ENCODE data around the gene URGCP. TPM values are rescaled to one million over a fixed set of nuclear protein-coding genes. Genes with fewer than 3 reads are reported as not detected.

The URGCP gene, protein sequence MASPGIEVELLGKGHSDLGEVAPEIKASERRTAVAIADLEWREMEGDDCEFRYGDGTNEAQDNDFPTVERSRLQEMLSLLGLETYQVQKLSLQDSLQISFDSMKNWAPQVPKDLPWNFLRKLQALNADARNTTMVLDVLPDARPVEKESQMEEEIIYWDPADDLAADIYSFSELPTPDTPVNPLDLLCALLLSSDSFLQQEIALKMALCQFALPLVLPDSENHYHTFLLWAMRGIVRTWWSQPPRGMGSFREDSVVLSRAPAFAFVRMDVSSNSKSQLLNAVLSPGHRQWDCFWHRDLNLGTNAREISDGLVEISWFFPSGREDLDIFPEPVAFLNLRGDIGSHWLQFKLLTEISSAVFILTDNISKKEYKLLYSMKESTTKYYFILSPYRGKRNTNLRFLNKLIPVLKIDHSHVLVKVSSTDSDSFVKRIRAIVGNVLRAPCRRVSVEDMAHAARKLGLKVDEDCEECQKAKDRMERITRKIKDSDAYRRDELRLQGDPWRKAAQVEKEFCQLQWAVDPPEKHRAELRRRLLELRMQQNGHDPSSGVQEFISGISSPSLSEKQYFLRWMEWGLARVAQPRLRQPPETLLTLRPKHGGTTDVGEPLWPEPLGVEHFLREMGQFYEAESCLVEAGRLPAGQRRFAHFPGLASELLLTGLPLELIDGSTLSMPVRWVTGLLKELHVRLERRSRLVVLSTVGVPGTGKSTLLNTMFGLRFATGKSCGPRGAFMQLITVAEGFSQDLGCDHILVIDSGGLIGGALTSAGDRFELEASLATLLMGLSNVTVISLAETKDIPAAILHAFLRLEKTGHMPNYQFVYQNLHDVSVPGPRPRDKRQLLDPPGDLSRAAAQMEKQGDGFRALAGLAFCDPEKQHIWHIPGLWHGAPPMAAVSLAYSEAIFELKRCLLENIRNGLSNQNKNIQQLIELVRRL
- 15.8 and 22.5 TPM in 2 replicates for polyA plus RNA-seq (2014; cell fraction: cytosol; rRNA removed)
- 14.4 and 14.8 TPM in 2 replicates for polyA plus RNA-seq (2014; cell fraction: nucleus; rRNA removed)

DNA sequence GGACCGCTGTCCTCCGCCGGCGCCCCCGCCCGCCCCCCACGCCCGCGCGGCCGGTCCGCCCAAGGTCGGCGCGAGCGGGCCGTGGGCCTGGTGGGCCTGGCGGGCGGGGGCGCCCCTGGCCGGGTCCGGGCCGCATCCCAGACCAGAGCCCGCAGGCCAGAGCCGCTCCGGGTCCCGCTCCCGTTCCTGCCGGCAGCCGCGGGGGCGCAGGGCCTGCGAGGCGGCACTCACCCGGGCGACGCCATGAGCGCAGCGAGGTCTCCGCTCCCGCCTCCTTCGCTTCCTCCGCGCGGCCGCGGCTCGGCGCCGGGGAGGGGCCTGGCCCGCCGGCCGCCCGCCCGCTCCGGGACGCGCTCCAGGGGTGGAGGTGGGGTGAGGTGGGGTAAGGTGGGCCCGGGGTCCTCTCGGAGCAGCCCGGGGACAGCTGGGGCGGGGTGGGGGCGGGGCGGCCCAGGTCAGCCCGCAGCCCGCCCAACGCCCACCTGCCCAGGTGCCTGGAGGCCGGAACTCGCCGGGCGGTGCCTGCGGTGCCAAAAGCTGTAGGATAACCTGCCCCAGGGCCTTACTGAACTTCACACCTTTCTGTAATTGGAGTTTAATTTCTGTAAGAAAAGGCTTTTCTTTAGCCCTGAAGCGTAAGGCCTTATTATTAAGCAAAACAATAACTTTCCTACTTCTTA is at the start of gene URGCP:
Gene URGCP (minus strand): TSS at position 266 of the 680 bp plus-strand sequence. CDS start 21 bp downstream, at position 245.
- peak; percentile 17 for DNase-seq (ENCODE audit: low spot score)

DNA sequence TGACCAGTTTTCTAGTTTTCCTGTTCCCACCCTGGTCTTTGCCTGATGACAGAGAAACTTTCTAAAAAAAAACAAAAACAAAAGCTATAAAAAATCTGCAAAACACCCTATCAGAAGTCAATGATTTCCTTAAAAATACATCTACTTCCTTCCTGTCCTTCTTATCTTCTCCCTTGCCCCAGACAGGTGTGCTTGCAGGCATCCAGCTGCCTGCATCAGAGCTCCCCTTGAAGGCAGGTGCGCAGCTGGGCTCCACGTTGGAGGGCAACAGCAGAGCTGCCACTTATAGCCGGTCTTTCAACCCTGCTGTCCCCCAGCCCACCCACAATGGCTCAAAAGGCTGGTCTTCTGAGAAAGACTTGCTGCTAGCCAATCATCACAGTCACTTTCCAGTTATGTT is 49.6 kb upstream of the URGCP start:
- no peak for DNase-seq (ENCODE audit: low spot score)

DNA sequence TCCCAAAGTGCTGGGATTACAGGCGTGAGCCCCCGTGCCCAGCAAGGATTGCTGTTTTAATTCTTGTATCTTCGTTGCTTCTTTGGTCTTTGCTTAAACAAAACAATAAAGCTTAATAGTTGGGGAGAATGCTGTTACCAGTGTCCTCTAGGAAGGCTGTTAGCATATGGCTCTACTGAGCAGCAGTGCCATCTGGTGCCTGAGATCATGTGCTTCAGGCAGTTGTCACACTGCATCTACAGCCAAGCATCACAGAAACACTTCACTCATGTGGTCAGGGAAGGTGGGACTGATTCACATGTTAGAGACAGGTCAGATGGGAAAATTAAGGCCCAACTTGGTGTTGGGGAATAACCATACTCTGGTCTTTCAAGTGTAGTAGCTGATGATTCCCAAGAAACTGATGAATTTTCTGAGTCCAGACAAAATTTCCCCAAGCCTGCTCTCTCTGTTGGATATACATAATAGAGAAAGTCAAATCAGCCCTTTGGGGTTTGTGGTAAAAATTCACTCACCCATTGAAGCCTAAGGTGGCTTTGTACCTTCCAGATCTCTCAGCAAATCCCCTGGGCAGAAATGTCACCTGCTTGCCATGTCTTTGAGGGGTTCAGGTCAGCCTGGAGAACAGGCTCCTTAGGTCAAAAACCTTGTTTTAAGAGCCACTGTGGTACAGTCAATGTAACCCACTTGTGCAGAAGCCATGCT is 48.3 kb upstream of the URGCP start:
- DNase-seq (ENCODE audit: low spot score): peak; percentile 51

DNA sequence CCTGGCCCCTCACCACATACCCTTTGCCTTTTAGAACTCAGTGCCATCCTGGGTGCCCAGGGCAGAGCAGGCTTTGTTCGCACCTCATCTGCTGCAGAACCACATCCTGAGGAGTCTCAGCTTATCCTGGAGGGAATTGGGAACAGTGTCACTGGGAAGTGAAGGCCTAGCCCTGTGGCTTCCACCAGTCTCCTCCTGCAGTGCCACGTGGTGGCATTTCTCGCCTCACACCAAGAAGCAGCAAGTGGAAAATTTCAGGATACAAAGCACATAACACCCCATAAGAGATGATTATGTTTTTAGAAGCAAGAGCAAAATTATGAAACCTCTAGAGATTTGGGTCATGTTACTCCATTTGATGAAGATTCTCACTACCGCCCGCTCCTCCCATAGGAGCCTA is 46.7 kb upstream of the URGCP start:
- DNase-seq (ENCODE audit: low spot score): no peak

DNA sequence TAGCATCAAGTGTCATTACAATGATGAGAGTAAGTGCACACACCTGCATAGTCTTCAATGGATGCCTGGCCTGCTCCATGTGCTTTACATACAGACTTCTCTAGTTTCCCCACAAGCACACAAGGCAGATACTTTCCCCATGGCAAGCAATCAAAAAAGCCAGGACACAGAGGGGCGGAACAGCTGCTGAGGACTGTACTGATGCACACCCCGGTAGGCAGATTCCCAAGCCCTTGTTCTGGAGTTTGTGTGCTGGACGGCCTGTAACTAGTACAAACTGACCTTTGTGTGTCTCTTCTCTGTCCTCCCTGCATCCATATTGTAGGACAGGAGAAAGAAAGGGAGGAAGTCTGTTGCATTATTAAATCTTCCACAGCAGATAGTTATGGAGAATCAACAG is 45.6 kb upstream of the URGCP start:
- no peak for DNase-seq (ENCODE audit: low spot score)

DNA sequence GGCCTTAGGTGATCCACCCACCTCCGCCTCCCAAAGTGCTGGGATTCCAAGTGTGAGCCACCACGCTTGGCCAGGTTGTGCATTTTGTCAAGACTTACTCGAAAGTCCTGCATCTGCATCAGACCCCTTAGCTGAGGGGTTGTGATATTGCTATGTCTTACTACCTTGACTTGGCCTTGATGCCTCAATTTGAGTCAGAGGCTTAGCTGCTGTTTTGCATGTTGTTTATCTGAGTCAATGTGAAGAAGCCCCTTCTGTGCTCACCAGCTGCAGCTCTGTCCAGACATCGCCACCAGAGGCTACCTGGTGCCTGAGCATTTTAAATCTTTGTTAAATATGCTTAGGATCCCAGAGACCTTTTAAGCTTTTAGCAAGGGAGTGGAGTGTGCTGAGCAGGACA is 37.9 kb upstream of the URGCP start:
- DNase-seq (ENCODE audit: low spot score): no peak

DNA sequence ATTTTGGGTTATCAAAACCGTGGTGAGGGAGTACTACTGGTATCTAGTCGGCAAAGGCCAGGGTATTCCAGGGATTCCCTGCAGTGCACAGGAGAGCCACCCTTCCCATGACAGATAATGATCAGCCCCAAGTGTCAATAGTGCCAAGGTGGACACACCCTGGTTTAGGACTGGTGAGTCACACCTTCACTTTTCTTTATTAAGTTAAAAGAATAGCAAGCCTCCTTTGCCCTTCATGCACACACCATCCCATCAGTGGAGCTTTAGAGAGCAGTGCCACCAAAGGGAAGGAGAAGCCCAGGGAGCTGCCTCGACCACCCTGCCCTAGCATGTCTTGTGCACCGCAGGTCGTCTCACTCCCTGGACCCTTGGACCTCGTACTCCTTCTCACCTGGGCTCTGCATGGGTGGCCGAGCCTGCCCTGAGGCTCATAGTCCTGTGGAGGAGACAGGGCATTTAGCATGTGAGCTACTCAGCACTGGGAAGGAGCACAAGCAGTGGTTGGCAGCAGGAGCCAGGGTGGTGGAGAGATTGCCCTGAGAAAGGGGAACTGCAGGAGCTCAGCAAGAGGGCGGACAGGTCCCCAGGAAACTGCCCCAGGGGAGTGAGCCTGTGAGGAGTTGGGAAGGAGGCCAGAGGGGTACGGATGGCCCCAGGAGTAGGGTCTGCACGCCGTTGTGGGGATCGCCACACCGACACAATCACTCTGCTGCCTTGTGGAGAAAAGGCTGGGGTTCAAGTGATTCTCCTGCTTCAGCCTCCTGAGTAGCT is 37.2 kb upstream of the URGCP start:
- DNase-seq (ENCODE audit: low spot score): no peak

DNA sequence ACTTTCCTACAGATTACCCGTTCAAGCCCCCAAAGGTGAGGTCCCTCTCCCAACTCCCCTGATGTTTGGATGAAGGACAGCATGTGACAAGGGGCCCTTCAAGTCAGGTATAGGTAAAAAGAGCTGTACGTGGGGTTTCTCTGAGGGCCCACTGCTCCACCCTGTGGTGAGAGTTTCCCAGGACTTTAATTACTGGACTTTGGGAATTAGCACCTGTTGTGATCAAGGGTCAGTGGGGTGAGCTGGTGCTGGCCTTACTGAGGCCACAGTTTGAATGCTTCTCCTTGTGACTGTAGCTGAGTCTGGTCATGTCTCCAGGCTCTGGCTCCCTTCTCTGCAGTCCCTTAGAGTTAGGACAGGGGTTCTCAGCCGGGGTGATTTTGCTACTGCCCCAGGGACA is 36.6 kb upstream of the URGCP start:
- DNase-seq (ENCODE audit: low spot score): no peak

DNA sequence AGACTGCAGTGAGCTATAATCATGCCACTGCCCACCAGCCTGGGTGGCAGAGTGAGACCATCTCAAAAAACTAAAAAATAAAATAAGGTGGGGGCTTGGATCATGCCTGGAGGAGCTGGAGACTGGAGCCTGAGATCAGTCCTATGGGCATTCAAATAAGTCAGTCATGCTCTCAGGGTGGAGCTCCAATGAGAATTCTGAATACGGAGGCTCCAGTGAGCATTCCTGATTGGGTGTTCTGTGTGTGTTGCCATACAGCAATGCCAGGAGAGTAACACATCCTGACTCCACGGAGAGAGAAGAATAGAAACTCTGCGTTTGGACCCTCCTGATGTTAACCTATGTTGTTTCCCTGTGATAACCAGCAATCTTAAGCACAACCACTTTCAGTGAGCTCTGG is 35.9 kb upstream of the URGCP start:
- DNase-seq (ENCODE audit: low spot score): no peak

DNA sequence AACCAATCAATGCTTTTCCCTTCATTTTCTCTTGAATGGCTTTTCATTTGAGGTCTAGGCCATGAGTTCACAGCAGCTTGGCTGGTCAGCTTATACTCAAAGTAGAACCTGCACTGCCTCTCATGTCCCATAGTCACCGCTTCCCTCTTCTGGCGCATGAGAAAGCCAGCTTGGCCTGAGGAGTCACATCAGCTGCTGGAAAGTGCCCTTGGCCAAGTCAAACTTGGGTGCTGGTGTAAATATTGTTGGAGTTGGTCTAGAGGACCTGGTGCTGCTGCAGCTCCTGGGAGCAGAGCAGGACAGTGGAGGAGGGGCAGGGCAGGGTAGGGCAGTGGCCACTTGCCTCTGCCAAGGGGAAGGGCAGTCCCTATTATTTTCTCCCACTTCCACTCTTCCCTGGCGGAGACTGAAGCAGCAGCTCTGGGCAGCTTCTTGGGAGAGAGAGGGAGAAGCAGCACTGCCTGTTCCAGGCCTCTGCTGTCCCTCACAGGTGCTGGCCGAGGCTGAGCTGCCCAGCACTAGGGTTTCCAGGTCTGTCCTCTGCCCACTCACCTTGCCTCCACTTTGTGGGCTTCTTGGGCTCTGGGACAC is 32.6 kb upstream of the URGCP start:
- no peak for DNase-seq (ENCODE audit: low spot score)

DNA sequence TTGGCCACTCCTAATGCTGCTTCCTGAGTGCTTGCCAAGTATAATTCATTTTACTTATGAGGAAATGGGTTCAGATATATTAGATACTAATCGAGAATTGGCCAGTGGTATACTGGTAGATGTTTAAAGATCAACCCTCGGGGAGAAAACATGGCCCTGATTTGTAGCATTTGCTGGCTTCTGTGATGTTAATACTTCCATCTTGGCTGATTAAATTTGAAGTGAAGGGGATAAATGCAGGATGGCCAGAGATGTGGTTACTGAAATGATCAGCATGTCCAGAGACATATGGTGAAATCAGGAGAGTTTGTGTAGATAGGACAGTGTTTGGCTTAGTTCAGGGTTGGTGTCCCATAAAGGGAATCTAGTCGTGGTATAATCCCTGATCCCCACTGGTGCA is 31.0 kb upstream of the URGCP start:
- no peak for DNase-seq (ENCODE audit: low spot score)

DNA sequence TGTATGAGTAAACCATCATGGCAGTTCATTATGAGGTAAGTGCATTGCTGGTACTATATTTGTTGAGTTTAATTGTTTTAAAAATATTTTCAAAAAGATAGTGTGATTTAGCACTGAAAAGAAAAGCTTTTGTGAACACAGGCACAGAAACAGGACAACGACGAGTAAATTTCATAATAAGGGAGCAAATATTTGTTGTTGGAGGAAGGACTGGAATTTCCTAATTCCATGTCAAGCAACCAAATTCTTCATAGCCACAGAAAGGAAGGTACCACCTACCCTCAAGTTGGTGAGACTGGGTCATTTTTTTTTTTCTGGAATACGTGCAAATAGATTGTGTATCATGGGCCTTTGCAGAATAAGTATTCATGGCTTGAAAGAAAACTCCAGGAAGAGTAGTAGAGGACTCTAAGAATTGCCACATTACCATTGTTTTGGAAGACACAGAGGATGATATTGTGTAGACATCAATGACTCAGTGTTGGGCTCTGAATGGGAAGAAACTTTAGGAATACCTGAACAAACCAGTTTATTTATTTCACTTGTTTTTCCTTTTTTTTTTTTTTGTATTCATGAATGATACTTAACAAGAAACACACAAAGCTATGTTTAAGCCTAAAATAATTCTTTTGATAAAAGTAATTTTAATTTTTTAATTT is 27.6 kb upstream of the URGCP start:
- DNase-seq (ENCODE audit: low spot score): no peak

DNA sequence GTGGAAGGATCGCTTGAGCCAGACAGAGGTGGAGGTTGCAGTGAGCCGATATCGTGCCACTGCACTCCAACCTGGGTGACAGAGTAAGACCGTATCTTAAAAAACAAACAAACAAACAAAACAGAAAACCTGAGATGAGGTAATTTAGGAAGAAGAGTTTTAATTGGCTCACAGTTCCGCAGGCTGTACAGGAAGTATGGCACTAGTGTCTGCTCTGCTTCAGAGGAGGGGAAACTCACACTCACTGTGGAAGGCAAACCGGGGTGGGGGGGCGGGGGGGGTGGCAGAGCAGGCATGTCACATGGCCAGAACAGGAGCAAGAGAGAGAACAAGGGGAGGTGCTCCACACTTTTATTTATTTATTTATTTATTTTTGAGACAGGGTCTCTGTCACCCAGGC is 24.9 kb upstream of the URGCP start:
- no peak for DNase-seq (ENCODE audit: low spot score)

DNA sequence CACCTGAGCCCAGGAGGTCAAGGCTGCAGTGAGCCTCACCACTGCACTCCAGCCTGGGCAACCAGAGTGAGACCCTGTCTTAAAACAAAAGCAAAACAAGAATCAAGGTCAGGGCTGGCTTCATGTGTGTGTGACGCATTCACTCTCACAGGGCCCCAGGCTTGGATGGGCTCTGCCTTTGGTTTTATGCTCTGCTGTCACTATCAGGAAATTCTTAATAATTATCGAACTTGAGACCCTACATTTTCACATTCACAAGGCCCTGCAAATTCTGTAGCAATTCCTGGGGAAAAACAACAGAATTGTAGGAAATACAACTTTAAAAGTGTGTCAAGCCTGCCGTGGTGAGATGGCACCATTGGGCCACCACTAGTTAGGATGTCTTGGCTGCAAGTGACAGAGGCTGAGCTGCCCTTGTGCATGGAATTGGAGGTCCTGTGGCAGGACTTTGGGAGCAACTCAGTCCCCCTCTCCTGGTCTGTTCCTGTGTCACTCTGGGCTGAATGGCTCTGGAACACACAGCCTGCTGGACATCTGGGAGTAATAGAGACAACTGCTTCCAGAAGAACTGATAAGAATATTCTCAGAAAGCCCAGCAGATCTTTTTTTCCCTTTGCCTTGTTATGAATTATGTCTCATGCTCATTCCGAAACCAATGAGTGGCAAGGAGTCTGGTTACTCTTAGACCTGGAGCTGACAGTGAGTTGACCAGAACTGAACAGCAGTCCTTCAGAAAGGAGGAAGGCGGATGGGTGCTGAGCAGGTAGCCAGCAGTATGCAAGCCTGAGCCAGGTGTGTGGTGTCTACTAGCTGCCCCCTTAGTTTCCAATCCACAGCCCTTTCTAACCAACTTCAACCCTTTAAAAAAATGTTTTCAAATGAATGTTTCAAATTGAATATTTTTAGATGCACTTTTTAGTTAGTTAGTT is 23.4 kb upstream of the URGCP start:
- DNase-seq (ENCODE audit: low spot score): no peak

DNA sequence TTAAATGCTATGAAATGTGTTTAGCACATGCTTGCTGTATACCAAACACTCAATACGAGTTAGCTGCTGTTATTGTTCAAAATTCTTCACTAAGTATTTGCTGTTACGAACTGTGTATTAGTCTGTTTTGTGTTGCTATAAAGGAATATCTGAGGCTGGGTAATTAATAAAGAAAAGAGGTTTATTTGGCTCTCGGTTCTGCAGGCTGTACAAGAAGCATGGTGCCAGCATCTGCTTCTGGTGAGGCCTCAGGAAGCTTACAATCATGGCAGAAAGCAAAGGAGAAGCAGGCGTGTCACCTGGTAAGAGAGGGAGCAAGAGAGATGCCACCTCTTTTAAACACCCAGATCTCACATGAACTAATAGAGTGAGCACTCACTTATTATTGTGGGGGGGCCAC is 21.4 kb upstream of the URGCP start:
- no peak for DNase-seq (ENCODE audit: low spot score)

DNA sequence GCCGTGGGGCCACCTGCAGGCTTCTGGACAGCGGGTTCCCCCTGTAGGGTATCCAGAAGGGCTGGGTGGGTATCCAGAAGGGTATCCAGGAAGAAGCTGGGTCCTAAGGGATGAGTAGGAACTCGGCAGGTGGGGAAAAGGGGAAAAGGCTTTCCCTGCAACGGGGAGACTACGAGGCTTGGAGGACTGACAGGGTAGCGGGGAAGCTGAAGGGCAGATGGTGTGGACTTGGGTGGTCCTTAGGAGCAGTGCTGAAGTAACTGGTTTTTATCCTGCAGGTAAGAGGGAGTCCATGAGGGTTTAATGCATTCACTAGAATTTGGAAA is 20.4 kb upstream of the URGCP start:
- DNase-seq (ENCODE audit: low spot score): no peak

DNA sequence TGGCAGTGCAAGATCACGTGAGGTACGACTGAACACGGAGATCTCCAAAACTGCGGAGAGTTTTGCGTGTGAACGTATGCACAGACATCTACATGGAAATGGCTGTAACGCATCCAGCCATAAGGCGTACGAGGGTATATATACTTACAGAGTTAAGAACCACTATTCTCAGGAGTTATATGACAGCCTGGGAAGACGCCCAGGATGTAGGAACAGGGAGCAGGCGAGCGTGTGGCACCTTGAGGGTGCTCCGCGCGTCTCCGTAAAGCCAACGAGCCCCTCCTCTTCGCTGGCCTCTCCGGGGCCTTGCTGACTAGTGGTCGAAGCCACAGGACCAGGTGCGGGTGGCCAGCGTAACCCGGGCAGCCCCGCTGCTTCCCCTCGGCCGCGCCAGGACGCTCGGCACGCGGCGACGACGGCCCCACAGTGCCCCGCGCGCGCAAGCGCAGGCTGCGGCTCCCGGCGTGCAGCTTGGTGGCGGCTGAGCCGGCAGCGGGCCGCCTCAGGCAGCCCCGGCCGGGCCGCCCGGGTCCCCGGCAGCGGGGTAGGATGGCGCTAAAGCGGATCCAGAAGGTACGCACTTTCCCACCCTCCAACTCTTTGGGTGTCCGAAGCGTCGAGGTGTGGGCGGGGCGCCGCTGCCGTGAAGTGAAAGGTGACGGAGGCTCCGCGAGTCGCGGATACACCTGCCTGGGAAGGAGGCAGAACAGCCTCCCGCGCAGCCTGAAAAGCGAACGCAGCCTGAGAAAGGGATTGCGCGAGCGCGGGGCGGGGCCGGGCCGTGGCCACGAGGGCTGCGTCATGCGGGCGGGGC is 19.8 kb upstream of the URGCP start, which contains the start of gene UBE2D4:
Gene UBE2D4 (plus strand): TSS at position 453 of the 814 bp plus-strand sequence. CDS start 97 bp downstream, at position 550.
- DNase-seq (ENCODE audit: low spot score): peak; percentile 83

DNA sequence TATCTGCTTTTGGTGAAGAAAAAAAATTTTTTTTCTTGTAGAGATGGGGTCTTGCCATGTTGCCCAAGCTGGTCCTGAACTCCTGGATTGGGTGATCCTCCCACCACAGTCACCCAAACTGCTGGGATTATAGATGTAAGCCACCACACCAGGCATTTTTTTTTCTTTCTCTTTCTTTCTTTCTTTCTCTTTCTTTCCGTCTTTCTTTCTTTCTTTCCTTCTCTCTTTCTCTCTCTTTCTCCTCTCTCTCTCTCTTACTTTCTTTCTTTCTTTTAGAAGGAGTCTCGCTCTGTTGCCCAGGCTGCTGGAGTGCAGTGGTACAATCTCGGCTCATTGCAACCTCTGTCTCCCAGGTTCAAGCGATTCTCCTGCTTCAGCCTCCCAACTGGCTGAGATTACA is 16.3 kb upstream of the URGCP start:
- DNase-seq (ENCODE audit: low spot score): no peak
